NCI-H1105 (cell line): Measurements from ENCODE around the gene XXYLT1.

Source experiments
- DNase-seq: peaks from one replicate; lab custom pipeline; 2025; lab: John Stamatoyannopoulos, UW

XXYLT1 gene

GRCh38 chr3:195266428-195266827 is 4.5 kb downstream of the XXYLT1 start:
- no peak for DNase-seq

- no peak for DNase-seq
Measured at GRCh38 chr3:195265363-195265976, 5.5 kb downstream of the XXYLT1 start.

GRCh38 chr3:195263925-195264600 is 6.9 kb downstream of the XXYLT1 start:
- no peak for DNase-seq

GRCh38 chr3:195263193-195263924 is 7.6 kb downstream of the XXYLT1 start:
- no peak for DNase-seq

- DNase-seq = no peak
Measured at GRCh38 chr3:195261925-195262324, 9.0 kb downstream of the XXYLT1 start.

GRCh38 chr3:195260280-195260905 is 10.6 kb downstream of the XXYLT1 start:
- peak; percentile 57 for DNase-seq

- DNase-seq = peak; percentile 93
Measured at GRCh38 chr3:195259475-195260279, 11.3 kb downstream of the XXYLT1 start.

GRCh38 chr3:195259154-195259474 is 11.8 kb downstream of the XXYLT1 start:
- DNase-seq = no peak

- no peak for DNase-seq
Measured at GRCh38 chr3:195258449-195259153, 12.4 kb downstream of the XXYLT1 start.

GRCh38 chr3:195257454-195258448 is 13.2 kb downstream of the XXYLT1 start:
- no peak for DNase-seq

GRCh38 chr3:195256639-195257453 is 14.1 kb downstream of the XXYLT1 start:
- no peak for DNase-seq

GRCh38 chr3:195255571-195256501 is 15.1 kb downstream of the XXYLT1 start:
- DNase-seq = no peak

GRCh38 chr3:195255176-195255500 is 15.8 kb downstream of the XXYLT1 start:
- DNase-seq = no peak

- no peak for DNase-seq
Measured at GRCh38 chr3:195254454-195255175, 16.3 kb downstream of the XXYLT1 start.

- DNase-seq = no peak
Measured at GRCh38 chr3:195253923-195254432, 17.0 kb downstream of the XXYLT1 start.

GRCh38 chr3:195251336-195252065 is 19.5 kb downstream of the XXYLT1 start:
- DNase-seq = no peak
